ENCODE results near the gene CELA2A. TPM values are rescaled to one million over a fixed set of nuclear protein-coding genes. Genes with fewer than 3 reads are reported as not detected.

CELA2A gene
- total RNA-seq, 4 donors from 2014 or later: not detected

DNA sequence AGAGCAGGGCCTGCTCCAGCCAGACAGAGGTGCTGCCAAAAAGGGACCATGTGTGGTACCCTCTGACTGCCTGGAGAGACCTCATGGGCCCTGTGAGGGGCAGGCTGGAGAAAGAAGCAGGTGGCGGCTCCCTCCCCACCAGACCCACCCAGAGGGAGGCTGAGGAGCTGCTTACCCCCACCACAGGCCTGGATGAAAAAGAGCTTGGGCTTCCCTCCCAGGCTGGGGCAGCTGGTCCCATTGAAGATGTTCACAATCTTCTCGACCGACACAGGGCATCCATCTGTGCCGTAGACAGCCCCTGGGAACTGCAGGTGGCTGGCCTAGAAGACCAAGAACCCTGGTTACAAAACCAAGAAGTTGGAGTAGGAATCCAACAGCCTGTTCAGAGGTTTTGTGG lies 47.9 kb downstream of the CELA2A start:
- no peak for DNase-seq
- Histone ChIP-seq H3K4me1 (no peaks in the 10 kb centered on the region), H3K27me3 (no peaks in the 10 kb centered on the region), H3K27ac (no peak overlapping the region), H3K4me3 (replicated peaks in 1 of 3) (no peak overlapping the region), H3K9me3 (no peaks in the 10 kb centered on the region), H3K36me3 (peaks cover 8 to 16% of the 10 kb centered on the region in 2 donors)
- TF ChIP-seq, protein P1, sequence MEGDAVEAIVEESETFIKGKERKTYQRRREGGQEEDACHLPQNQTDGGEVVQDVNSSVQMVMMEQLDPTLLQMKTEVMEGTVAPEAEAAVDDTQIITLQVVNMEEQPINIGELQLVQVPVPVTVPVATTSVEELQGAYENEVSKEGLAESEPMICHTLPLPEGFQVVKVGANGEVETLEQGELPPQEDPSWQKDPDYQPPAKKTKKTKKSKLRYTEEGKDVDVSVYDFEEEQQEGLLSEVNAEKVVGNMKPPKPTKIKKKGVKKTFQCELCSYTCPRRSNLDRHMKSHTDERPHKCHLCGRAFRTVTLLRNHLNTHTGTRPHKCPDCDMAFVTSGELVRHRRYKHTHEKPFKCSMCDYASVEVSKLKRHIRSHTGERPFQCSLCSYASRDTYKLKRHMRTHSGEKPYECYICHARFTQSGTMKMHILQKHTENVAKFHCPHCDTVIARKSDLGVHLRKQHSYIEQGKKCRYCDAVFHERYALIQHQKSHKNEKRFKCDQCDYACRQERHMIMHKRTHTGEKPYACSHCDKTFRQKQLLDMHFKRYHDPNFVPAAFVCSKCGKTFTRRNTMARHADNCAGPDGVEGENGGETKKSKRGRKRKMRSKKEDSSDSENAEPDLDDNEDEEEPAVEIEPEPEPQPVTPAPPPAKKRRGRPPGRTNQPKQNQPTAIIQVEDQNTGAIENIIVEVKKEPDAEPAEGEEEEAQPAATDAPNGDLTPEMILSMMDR (IDR thresholded peaks at IDR 0.05): no peak
- TF ChIP-seq POLR2A (IDR thresholded peaks at IDR 0.05): no peak
- intact Hi-C loops (cut with DNase I): no loop called here
- WGBS, 2 donors: 84 to 91% methylated on average over 3 to 4 of the region's 4 CpGs

DNA sequence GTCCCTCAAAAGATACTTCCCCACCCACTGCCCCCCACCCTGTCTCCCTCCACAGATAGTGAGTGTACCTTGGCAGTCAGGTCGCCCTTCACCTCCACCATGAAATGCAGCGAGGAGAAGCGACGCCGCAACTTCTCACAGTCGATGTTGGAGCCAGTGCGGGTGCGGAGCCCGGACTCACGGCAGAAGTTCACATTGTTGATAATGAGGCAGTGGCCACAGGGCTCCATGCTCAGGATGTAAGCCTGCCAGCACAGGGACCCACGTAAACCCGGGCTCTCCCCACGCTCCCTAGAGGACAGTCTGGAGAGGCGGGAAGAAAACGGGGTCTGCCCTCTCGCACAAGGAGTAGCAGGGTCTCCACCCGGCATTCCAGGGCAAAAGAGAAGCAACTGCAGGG lies 50.3 kb downstream of the CELA2A start:
- Histone ChIP-seq H3K4me1 (peaks cover 0 to 11% of the 10 kb centered on the region in 2 donors), H3K27ac (no peak overlapping the region), H3K4me3 (replicated peaks in 1 of 3) (no peak overlapping the region), H3K9me3 (no peaks in the 10 kb centered on the region), H3K27me3 (no peaks in the 10 kb centered on the region), H3K36me3 (peaks cover 8 to 16% of the 10 kb centered on the region in 2 donors)
- intact Hi-C loops (cut with DNase I): no loop called here
- WGBS, 2 donors: 98 to 99% methylated on average over 7 to 17 of the region's 17 CpGs
- TF ChIP-seq POLR2A (IDR thresholded peaks at IDR 0.05): no peak
- TF ChIP-seq, protein P1 (IDR thresholded peaks at IDR 0.05): no peak
- no peak for DNase-seq

DNA sequence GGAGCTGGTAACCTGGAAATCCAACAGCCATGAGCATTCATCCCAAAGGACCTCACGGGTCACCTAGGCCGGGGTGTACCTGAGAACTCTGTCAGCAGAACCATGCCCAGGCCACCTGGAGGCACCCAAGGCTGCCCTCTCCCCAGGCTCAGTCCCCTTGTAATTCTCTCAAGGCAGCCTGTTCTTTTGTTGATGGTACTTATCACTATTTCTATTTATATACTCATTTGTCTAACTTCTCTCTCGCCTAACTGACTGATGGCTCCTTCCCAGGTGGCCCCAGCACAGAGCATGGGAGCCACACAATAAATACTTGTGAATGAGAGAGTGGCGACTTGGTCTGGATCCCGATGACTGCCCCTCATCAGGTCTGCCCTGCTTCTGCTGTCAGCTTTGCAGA lies 50.7 kb downstream of the CELA2A start:
- no peaks in the 10 kb centered on the region for H3K27me3 ChIP-seq
- intact Hi-C loops (cut with DNase I): no loop called here
- no peak for DNase-seq
- H3K4me3 ChIP-seq (replicated peaks in 1 of 3): no peak overlapping the region
- H3K36me3 ChIP-seq: peaks cover 8 to 16% of the 10 kb centered on the region in 2 donors
- peaks cover 0 to 11% of the 10 kb centered on the region in 2 donors for H3K4me1 ChIP-seq
- TF ChIP-seq POLR2A (IDR thresholded peaks at IDR 0.05): no peak
- TF ChIP-seq, protein P1 (IDR thresholded peaks at IDR 0.05): no peak
- H3K9me3 ChIP-seq: no peaks in the 10 kb centered on the region
- WGBS, 2 donors: 96 to 97% methylated on average over 5 of the region's 5 CpGs
- H3K27ac ChIP-seq: no peak overlapping the region

DNA sequence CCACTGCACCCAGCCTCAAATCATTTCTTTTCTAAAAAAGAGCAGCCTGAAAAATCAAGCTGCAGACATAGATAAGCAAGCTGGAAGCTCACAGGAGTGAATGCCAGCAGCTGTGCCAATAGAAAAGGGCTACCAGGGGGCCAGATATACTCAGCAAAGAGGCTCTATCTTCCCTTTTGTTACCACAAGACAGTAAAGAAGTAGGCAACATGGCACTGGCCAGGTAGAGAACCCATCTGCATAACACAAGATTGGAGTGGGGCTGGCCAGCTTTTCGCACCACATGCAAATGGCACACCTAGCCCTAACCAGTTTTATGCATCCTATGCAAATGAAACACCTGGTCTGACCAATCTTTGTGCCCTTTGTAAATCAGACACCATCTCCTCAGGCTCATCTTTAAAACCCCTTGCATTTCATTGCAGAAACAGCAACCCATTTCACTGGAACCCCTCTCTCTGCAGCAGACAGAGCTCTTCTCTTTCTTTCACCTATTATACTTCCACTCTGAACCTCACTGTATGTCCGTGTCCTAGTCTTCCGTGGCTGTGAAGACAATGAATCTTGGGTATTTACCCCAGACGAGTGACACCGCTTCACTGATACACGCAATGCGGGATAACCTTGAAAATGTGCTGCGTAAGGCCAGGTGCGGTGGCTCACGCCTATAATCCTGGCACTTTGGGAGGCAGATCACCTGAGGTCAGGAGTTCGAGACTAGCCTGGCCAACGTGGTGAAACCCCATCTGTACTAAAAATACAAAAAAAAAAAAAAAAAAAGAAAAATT lies 52.4 kb downstream of the CELA2A start:
- intact Hi-C loops (cut with DNase I): no loop called here
- WGBS, 2 donors: 93 to 94% methylated on average over 12 of the region's 12 CpGs
- Histone ChIP-seq H3K9me3 (no peaks in the 10 kb centered on the region), H3K36me3 (peaks cover 8 to 15% of the 10 kb centered on the region in 2 donors), H3K4me3 (replicated peaks in 1 of 3) (no peak overlapping the region), H3K27me3 (no peaks in the 10 kb centered on the region), H3K27ac (no peak overlapping the region), H3K4me1 (peaks cover 0 to 11% of the 10 kb centered on the region in 2 donors)
- no peak for DNase-seq
- TF ChIP-seq, protein P1 (IDR thresholded peaks at IDR 0.05): no peak
- TF ChIP-seq POLR2A (IDR thresholded peaks at IDR 0.05): no peak

DNA sequence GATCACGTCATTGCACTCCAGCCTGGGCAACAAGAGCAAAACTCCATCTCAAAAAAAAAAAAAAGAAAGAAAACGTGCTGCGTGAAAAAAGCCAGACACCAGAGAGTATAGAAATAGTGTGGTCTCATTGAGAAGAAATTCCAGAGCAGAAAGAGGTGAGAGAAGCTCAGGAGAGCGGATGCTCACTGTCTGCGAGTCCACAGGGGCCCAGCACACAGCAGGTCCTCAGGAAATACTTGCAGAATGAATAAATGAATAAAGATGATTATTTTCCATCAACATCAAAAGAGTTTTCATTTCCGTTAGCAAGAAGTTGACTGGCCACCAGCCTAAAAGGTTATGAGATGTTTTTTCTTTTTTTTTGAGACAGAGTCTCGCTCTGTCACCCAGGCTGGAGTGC lies 53.1 kb downstream of the CELA2A start:
- no peak for DNase-seq
- H3K36me3 ChIP-seq: peaks cover 2 to 8% of the 10 kb centered on the region in 2 donors
- WGBS, 2 donors: 88 to 89% methylated on average over 7 of the region's 7 CpGs
- H3K4me3 ChIP-seq (replicated peaks in 1 of 3): no peak overlapping the region
- peaks cover 0 to 11% of the 10 kb centered on the region in 2 donors for H3K4me1 ChIP-seq
- H3K27me3 ChIP-seq: no peaks in the 10 kb centered on the region
- intact Hi-C loops (cut with DNase I): no loop called here
- no peaks in the 10 kb centered on the region for H3K9me3 ChIP-seq
- TF ChIP-seq POLR2A (IDR thresholded peaks at IDR 0.05): no peak
- TF ChIP-seq, protein P1 (IDR thresholded peaks at IDR 0.05): no peak
- H3K27ac ChIP-seq: no peak overlapping the region
